ENCODE data around the gene SAA2.

DNA sequence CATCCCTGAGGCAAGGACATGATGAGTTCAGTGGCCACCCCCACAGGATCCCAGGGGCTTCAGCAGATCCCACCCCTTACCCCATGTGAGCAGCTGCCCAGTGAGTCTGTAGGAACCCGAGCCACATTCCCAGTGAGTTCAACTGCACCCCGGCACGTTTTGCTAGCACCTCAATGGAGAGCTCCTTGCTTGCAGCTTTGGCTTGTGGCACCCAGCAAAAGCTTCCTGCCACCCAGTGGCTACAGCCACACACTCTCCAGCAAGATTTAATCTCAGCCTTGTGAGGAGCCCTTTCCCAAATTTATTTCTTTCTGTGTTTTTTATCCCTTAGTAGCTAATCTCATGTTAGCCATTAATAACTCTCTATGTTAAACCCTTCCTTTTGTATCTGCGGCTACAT lies 21.6 kb upstream of the SAA2 start:
- TF ChIP-seq, protein P1, sequence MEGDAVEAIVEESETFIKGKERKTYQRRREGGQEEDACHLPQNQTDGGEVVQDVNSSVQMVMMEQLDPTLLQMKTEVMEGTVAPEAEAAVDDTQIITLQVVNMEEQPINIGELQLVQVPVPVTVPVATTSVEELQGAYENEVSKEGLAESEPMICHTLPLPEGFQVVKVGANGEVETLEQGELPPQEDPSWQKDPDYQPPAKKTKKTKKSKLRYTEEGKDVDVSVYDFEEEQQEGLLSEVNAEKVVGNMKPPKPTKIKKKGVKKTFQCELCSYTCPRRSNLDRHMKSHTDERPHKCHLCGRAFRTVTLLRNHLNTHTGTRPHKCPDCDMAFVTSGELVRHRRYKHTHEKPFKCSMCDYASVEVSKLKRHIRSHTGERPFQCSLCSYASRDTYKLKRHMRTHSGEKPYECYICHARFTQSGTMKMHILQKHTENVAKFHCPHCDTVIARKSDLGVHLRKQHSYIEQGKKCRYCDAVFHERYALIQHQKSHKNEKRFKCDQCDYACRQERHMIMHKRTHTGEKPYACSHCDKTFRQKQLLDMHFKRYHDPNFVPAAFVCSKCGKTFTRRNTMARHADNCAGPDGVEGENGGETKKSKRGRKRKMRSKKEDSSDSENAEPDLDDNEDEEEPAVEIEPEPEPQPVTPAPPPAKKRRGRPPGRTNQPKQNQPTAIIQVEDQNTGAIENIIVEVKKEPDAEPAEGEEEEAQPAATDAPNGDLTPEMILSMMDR (conservative IDR thresholded peaks at IDR 0.05; ENCODE audit: low read depth, low read length): no peak
- TF ChIP-seq EZH2 (IDR thresholded peaks at IDR 0.05; ENCODE audit: borderline replicate concordance, low read depth, low read length, poor library complexity, severe bottlenecking): no peak

Measured in A673 (cell line).